Right lobe of liver (tissue), 6 donors: Measurements from ENCODE around the gene ARHGEF40. TPM values are rescaled to one million over a fixed set of nuclear protein-coding genes. Genes with fewer than 3 reads are reported as not detected.

Source experiments
- ATAC-seq, 4 donors: fragments of 200-7000 bp; cut with Tn5 transposase; one replicate each; pipeline ENCODE4 v1.9.1; 2020; ENCODE audit warnings: mild to moderate bottlenecking in 4 of 4, moderate library complexity in 4 of 4
- DNase-seq, 3 donors: peaks; one replicate each; pipeline ENCODE4 v3.0.0-alpha.2; 2020
- H3K27ac ChIP-seq, 3 donors: fragments of 200-600 bp; one replicate each; pipeline ENCODE4 v1.8.0; 2022
- H3K27me3 ChIP-seq, 2 donors: fragments of 200-600 bp; one replicate each; pipeline ENCODE4 v1.8.0; 2022
- H3K36me3 ChIP-seq, 4 donors: fragments of 200-600 bp; sonication (generic) in 1 of 4; one replicate each; pipeline versions ENCODE4 v1.5.1 to v1.8.0; 2017 to 2022; ENCODE audit warnings: control low read depth in 1 of 4
- H3K4me1 ChIP-seq, 4 donors: fragments of 200-600 bp; sonication (generic) in 1 of 4; one replicate each; pipeline versions ENCODE4 v1.5.1 to v1.8.0; 2017 to 2022; ENCODE audit warnings: control low read depth in 1 of 4
- H3K4me3 ChIP-seq, 3 donors: fragments of 200-600 bp; one replicate each; pipeline ENCODE4 v1.8.0; 2022
- H3K9me3 ChIP-seq, 4 donors: fragments of 200-600 bp; sonication (generic) in 1 of 4; one replicate each; pipeline versions ENCODE4 v1.5.1 to v1.8.0; 2017 to 2022; ENCODE audit warnings: control low read depth in 1 of 4
- POLR2A ChIP-seq: fragments of 450-650 bp; IDR thresholded peaks from one replicate; pipeline ENCODE4 v1.6.1; 2017; ENCODE audit warnings: antibody characterized with exemption, mild to moderate bottlenecking
- WGBS: methylation state at CpG from one replicate; pipeline ENCODE4 v1.1.6; 2018; ENCODE audit warnings: low coverage, low lambda C conversion rate; ENCODE audit not compliant: insufficient coverage; ENCODE audit errors: missing lambda C conversion rate; 5-methylcytosine and 5-hydroxymethylcytosine counted together
- intact Hi-C, 2 donors: fragments of 100-400 bp; cut with DNase I; formaldehyde crosslinking; loops; one replicate each; pipeline versions ENCODE4 v1.11.2 to v1.14.1; 2022
- total RNA-seq, 6 experiments: library from RNA; depleted of rRNA in 2 of 6; stranded (reverse); fragments of >200 nt in 2 of 6; fragmentation: NEBNext Ultra II Directional in 3 of 6; extraction: Animal tissue kit (Norgen Biotek cat#: 25700) in 3 of 6; gene quantifications; one replicate each; pipeline versions ENCODE4 v1.1.0 to v1.2.4, GENCODE V29; 2016 to 2023
- TF ChIP-seq, protein P1 (sequence below), 4 donors: fragments of 200-600 bp in 3 of 4; fragments of 450-650 bp in 1 of 4; IDR thresholded peaks; one replicate each; pipeline versions ENCODE4 v1.5.1 to v1.8.0; 2016 to 2022; ENCODE audit warnings: antibody characterized with exemption in 4 of 4, mild to moderate bottlenecking in 2 of 4
- donor health status: DM: no; HTN: yes; CAD: no.
- donor health status: DM: no; HTN: no; CAD: no.
- donor health status: DM: no; HTN: no; CAD: no.
- donor health status: DM: no; HTN: yes; CAD: no.
- donor health status: DM: no; HTN: yes; CAD: no.

Gene ARHGEF40
- total RNA-seq, 6 experiments from 2014 or later = 17.1 to 35.8 (median 25.1) TPM

DNA sequence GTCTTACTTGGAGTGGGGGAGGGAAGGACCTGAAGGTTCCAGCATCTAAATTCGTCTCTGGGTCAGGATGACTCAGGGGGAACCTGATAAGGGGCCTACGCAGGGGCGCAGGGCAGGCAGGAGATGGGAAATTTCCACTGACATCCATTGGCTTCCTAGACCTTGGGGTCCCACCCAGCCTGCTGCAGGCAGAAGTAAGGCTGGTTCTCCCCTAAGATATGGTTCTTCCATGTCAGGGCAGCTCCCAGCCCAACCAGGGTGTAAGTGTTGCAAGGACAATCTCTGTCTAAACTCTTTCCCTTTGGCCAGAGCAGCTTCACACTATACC lies 43.2 kb upstream of the ARHGEF40 start:
- intact Hi-C loops = no loop called here
- Histone ChIP-seq H3K9me3 (no peaks in the 10 kb centered on the region), H3K36me3 (peaks cover 0 to under 1% (median 0%) of the 10 kb centered on the region in 4 donors), H3K27me3 (no peaks in the 10 kb centered on the region), H3K4me3 (no peak overlapping the region), H3K4me1 (peaks cover 0 to 8% (median 2%) of the 10 kb centered on the region in 4 donors), H3K27ac (no peak overlapping the region)
- ATAC-seq (no peak), DNase-seq (no peak)
- WGBS = no CpG with 5 or more reads among the region's 3 CpGs
- TF ChIP-seq, protein P1, sequence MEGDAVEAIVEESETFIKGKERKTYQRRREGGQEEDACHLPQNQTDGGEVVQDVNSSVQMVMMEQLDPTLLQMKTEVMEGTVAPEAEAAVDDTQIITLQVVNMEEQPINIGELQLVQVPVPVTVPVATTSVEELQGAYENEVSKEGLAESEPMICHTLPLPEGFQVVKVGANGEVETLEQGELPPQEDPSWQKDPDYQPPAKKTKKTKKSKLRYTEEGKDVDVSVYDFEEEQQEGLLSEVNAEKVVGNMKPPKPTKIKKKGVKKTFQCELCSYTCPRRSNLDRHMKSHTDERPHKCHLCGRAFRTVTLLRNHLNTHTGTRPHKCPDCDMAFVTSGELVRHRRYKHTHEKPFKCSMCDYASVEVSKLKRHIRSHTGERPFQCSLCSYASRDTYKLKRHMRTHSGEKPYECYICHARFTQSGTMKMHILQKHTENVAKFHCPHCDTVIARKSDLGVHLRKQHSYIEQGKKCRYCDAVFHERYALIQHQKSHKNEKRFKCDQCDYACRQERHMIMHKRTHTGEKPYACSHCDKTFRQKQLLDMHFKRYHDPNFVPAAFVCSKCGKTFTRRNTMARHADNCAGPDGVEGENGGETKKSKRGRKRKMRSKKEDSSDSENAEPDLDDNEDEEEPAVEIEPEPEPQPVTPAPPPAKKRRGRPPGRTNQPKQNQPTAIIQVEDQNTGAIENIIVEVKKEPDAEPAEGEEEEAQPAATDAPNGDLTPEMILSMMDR (IDR thresholded peaks at IDR 0.05) = no peak

- no peaks in the 10 kb centered on the region for H3K36me3 ChIP-seq
- no peak within 1 kb of the TSS for H3K27ac ChIP-seq
- intact Hi-C loops = no loop called here
- no peaks in the 10 kb centered on the region for H3K27me3 ChIP-seq
- DNase-seq (no peak), ATAC-seq (no peak)
- no peak for TF ChIP-seq POLR2A
- TF ChIP-seq, protein P1 (IDR thresholded peaks at IDR 0.05) = no peak
- no peaks in the 10 kb centered on the region for H3K9me3 ChIP-seq
- WGBS = 88% methylated on average over 1 of the region's 5 CpGs
- H3K4me1 ChIP-seq = no peaks in the 10 kb centered on the region
- no peak within 1 kb of the TSS for H3K4me3 ChIP-seq
Measured at GRCh38 chr14:21029917-21030316, 40.2 kb upstream of the ARHGEF40 start, which contains the start of gene TPPP2. Gene TPPP2 (plus strand): TSS chr14:21030217. CDS start chr14:21030582, 365 bp downstream.

DNA sequence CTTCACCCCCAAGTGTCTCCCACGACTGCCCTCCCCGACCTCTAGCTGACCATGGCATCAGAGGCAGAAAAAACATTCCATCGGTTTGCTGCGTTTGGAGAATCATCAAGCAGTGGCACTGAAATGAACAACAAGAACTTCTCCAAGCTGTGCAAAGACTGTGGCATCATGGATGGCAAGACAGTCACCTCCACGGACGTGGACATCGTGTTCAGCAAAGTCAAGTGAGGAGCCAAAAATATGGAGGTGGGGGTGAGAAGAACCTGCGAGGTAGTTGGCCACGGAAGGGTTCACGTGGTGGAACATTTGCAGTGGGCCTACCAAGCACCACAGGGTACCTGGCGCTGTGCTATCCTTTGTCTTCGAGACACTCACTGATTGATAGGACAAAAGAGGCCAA lies 39.6 kb upstream of the ARHGEF40 start:
- Histone ChIP-seq H3K27ac (no peak overlapping the region), H3K4me1 (no peaks in the 10 kb centered on the region), H3K27me3 (no peaks in the 10 kb centered on the region), H3K4me3 (no peak overlapping the region), H3K36me3 (no peaks in the 10 kb centered on the region), H3K9me3 (no peaks in the 10 kb centered on the region)
- DNase-seq (no peak), ATAC-seq (no peak)
- intact Hi-C loops = no loop called here
- 83% methylated on average over 9 of the region's 12 CpGs for WGBS
- TF ChIP-seq POLR2A = no peak
- TF ChIP-seq, protein P1 (IDR thresholded peaks at IDR 0.05) = no peak

DNA sequence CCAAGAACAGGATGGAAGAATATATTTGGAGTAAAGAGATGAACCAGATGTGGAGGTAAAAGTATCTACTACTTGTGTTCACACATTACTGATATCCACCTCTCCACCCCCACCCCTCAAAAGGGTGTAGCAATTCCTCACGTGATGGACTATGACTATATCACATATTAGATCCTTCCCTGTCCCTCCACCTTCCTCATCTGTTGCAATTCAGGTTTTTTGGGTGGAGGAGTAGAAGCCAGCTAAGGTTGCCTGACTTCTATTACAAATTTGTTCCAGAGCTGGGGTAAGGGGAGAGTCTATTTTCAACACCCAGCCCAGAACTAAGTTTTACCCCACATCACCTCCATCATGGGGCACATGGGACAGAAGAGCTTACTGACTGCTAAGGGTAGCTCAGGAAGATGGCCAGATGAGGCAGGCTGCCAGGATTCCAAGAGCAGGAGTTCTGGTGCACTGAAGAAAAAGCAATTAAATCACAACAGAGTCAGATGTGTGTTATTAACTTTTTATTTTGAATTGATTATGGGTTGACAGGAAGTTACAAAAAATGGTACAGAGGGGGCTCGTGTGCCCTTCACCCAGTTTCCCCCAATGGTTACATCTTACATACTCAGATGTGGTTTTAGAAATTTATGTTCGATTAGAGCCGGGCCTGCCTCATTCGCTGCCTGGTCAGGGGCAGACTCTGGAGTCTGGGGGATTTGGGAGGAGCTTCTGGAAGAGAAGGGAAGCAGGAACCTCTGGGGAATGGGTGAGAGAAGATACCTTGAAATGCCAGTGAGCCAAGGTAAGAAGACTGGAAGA lies 37.6 kb upstream of the ARHGEF40 start:
- no peaks in the 10 kb centered on the region for H3K4me1 ChIP-seq
- no peak for DNase-seq
- no peak overlapping the region for H3K4me3 ChIP-seq
- WGBS = 77% methylated on average over 5 of the region's 5 CpGs
- no peaks in the 10 kb centered on the region for H3K36me3 ChIP-seq
- ATAC-seq = no peak
- intact Hi-C loops = no loop called here
- no peak overlapping the region for H3K27ac ChIP-seq
- TF ChIP-seq POLR2A = no peak
- TF ChIP-seq, protein P1 (IDR thresholded peaks at IDR 0.05) = no peak
- no peaks in the 10 kb centered on the region for H3K27me3 ChIP-seq
- H3K9me3 ChIP-seq = no peaks in the 10 kb centered on the region
